ENCODE data around the gene PGPEP1. TPM values are rescaled to one million over a fixed set of nuclear protein-coding genes. Genes with fewer than 3 reads are reported as not detected.
A peak's percentile ranks its signal among the peaks of the same experiment; 100 is the strongest.

Gene PGPEP1
- total and polyA plus RNA-seq, 2 donors (not counting 3 experiments of a cell fraction or from before 2014, with no cell fraction given) = 9.9 to 27.2 TPM

DNA sequence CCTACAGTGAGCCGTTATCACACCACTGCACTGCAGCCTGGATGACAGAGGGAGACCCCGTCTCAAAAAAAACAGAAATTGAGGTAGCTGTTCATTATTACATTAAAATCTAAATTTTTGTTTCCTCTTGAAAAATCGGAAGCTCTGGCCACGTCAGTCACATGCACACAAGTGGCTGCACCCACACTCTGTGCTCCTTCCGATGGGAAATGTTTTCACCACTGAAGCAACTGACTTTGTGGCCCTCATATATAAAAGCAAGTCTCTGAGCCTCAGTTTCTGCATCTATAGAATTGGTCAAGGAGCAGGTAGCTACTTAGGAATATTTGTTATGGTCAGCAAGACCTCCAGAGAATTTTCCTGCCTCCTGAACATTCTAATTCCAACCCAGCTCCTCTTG is 52.5 kb downstream of the PGPEP1 start:
- no peak overlapping the region for H3K4me3 ChIP-seq (replicated peaks in 1 of 3; ENCODE audit: insufficient read depth in 1 of 3, low read depth in 1 of 3, low read length in 3 of 3)
- POLR2A ChIA-PET = interaction anchor here (1.0 kb wide), 1 partner anchor 112 kb away, joined by 4 read pairs; the partner anchor contains the start of gene JUND
- no peak overlapping the region for H3K4me2 ChIP-seq (ENCODE audit: insufficient read depth, low read length)
- H2AFZ ChIP-seq (ENCODE audit: low read depth, low read length) = no peak overlapping the region
- CTCF ChIA-PET = interaction anchor here (0.5 to 9.4 kb wide), 9 partner anchors 9 to 113 kb away, joined by 3 to 115 read pairs (median 5); no protein-coding TSS in a partner anchor
- peaks cover 8% of the 10 kb centered on the region for H3K79me2 ChIP-seq (ENCODE audit: control insufficient read depth, insufficient read depth, low read length)
- FAIRE-seq (no peak), DNase-seq (ENCODE audit: low read depth, low spot score) (no peak)
- H3K9me1 ChIP-seq (replicated peaks; ENCODE audit: control insufficient read depth, extremely low read depth, insufficient read depth, low read length) = no peaks in the 10 kb centered on the region
- intact Hi-C loops (cut with micrococcal nuclease) (no loop called here), dilution Hi-C loops (cut with MboI; ENCODE audit: extremely low pct_ligation_motif_present, low sequenced_read_pairs) (no loop called here)
- no TSS peak for BruUV-seq (replicated peaks)
- no peaks in the 10 kb centered on the region for H3K9me3 ChIP-seq (replicated peaks; ENCODE audit: control insufficient read depth, insufficient read depth, low read length)
- TF ChIP-seq JUN (IDR thresholded peaks at IDR 0.05; ENCODE audit: borderline replicate concordance, insufficient read depth, insufficient read length, low read depth) (no peak), FOS (IDR thresholded peaks at IDR 0.05; ENCODE audit: borderline replicate concordance, insufficient read depth, low read length) (no peak), POLR2AphosphoS5 (IDR thresholded peaks at IDR 0.05; ENCODE audit: insufficient read depth, low read depth, low read length) (no peak), EZH2 (IDR thresholded peaks at IDR 0.05; ENCODE audit: borderline replicate concordance, low read depth, low read length, severe bottlenecking) (no peak), GATA2 (IDR thresholded peaks at IDR 0.05; ENCODE audit: insufficient read depth, insufficient read length, low read depth, low read length) (no peak)
- TF ChIP-seq, protein P1, sequence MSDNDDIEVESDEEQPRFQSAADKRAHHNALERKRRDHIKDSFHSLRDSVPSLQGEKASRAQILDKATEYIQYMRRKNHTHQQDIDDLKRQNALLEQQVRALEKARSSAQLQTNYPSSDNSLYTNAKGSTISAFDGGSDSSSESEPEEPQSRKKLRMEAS (IDR thresholded peaks at IDR 0.05; ENCODE audit: insufficient read depth, insufficient read length) = no peak
- H3K36me3 ChIP-seq (ENCODE audit: control insufficient read depth in 2 of 2, extremely low read depth in 1 of 2, insufficient read depth in 2 of 2, low read length in 2 of 2) = peaks cover 0 to 9% of the 10 kb centered on the region in 2 experiments
- no peak overlapping the region for H3K9ac ChIP-seq (replicated peaks; ENCODE audit: extremely low read depth, insufficient read depth, low read length)
- H4K20me1 ChIP-seq (replicated peaks; ENCODE audit: control insufficient read depth, extremely low read depth, insufficient read depth, low read length) = no peaks in the 10 kb centered on the region
- no peaks in the 10 kb centered on the region for H3K27me3 ChIP-seq (ENCODE audit: control insufficient read depth in 2 of 2, insufficient read depth in 2 of 2, low read length in 2 of 2)
- peaks cover 6% of the 10 kb centered on the region for H3K4me1 ChIP-seq (ENCODE audit: control insufficient read depth, extremely low read depth, insufficient read depth, low read length)
- H3K27ac ChIP-seq (ENCODE audit: insufficient read depth, low read depth, low read length) = no peak overlapping the region

GRCh38 chr19:18393836-18394235 is 53.4 kb downstream of the PGPEP1 start:
- ChIA-PET CTCF (interaction anchor here (0.8 to 9.4 kb wide), 5 partner anchors 8 to 185 kb away, joined by 3 to 115 read pairs (median 4); partner anchors contain the start of gene GDF15), POLR2A (interaction anchor here (0.7 kb wide), 1 partner anchor 51 kb away, joined by 3 read pairs; no protein-coding TSS in a partner anchor)
- intact Hi-C loops (cut with micrococcal nuclease) = no loop called here
- no peaks in the 10 kb centered on the region for H3K9me1 ChIP-seq (replicated peaks; ENCODE audit: control insufficient read depth, extremely low read depth, insufficient read depth, low read length)
- FAIRE-seq (no peak), DNase-seq (ENCODE audit: low read depth, low spot score) (no peak)
- H3K27me3 ChIP-seq (ENCODE audit: control insufficient read depth in 2 of 2, insufficient read depth in 2 of 2, low read length in 2 of 2) = no peaks in the 10 kb centered on the region
- BruUV-seq (replicated peaks) = no TSS peak
- peak overlapping the region; percentile 3 for H2AFZ ChIP-seq (ENCODE audit: low read depth, low read length)
- dilution Hi-C loops (cut with MboI; ENCODE audit: extremely low pct_ligation_motif_present, low sequenced_read_pairs) = no loop called here
- TF ChIP-seq JUN (IDR thresholded peaks at IDR 0.05; ENCODE audit: borderline replicate concordance, insufficient read depth, insufficient read length, low read depth) (no peak), EZH2 (IDR thresholded peaks at IDR 0.05; ENCODE audit: borderline replicate concordance, low read depth, low read length, severe bottlenecking) (no peak), MYC (IDR thresholded peaks at IDR 0.05; ENCODE audit: low read depth, low read length) (no peak), GATA2 (IDR thresholded peaks at IDR 0.05; ENCODE audit: insufficient read depth, insufficient read length, low read depth, low read length) (no peak), POLR2AphosphoS5 (IDR thresholded peaks at IDR 0.05; ENCODE audit: insufficient read depth, low read depth, low read length) (no peak), POLR2A (IDR thresholded peaks at IDR 0.05; ENCODE audit: low read depth, low read length) (no peak)
- TF ChIP-seq, protein P2, sequence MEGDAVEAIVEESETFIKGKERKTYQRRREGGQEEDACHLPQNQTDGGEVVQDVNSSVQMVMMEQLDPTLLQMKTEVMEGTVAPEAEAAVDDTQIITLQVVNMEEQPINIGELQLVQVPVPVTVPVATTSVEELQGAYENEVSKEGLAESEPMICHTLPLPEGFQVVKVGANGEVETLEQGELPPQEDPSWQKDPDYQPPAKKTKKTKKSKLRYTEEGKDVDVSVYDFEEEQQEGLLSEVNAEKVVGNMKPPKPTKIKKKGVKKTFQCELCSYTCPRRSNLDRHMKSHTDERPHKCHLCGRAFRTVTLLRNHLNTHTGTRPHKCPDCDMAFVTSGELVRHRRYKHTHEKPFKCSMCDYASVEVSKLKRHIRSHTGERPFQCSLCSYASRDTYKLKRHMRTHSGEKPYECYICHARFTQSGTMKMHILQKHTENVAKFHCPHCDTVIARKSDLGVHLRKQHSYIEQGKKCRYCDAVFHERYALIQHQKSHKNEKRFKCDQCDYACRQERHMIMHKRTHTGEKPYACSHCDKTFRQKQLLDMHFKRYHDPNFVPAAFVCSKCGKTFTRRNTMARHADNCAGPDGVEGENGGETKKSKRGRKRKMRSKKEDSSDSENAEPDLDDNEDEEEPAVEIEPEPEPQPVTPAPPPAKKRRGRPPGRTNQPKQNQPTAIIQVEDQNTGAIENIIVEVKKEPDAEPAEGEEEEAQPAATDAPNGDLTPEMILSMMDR (IDR thresholded peaks at IDR 0.05; ENCODE audit: extremely low read depth in 1 of 2, insufficient read depth in 1 of 2, low read depth in 1 of 2, low read length in 2 of 2) = no peak
- TF ChIP-seq, protein P1 (IDR thresholded peaks at IDR 0.05; ENCODE audit: insufficient read depth, insufficient read length) = no peak
- H3K4me3 ChIP-seq (replicated peaks in 1 of 3; ENCODE audit: insufficient read depth in 1 of 3, low read depth in 1 of 3, low read length in 3 of 3) = no peak overlapping the region
- no peaks in the 10 kb centered on the region for H4K20me1 ChIP-seq (replicated peaks; ENCODE audit: control insufficient read depth, extremely low read depth, insufficient read depth, low read length)
- no peak overlapping the region for H3K27ac ChIP-seq (ENCODE audit: insufficient read depth, low read depth, low read length)
- H3K79me2 ChIP-seq (ENCODE audit: control insufficient read depth, insufficient read depth, low read length) = no peaks in the 10 kb centered on the region
- H3K9me3 ChIP-seq (replicated peaks; ENCODE audit: control insufficient read depth, insufficient read depth, low read length) = no peaks in the 10 kb centered on the region
- peaks cover 6% of the 10 kb centered on the region for H3K4me1 ChIP-seq (ENCODE audit: control insufficient read depth, extremely low read depth, insufficient read depth, low read length)
- H3K4me2 ChIP-seq (ENCODE audit: insufficient read depth, low read length) = no peak overlapping the region
- peaks cover 0 to 7% of the 10 kb centered on the region in 2 experiments for H3K36me3 ChIP-seq (ENCODE audit: control insufficient read depth in 2 of 2, extremely low read depth in 1 of 2, insufficient read depth in 2 of 2, low read length in 2 of 2)
- H3K9ac ChIP-seq (replicated peaks; ENCODE audit: extremely low read depth, insufficient read depth, low read length) = no peak overlapping the region
